HEK293 (cell line): ENCODE results near the gene MSRB1.
A peak's percentile ranks its signal among the peaks of the same experiment; 100 is the strongest.

Source experiments
- CTCF ChIA-PET: fragments of 350-600 bp; formaldehyde crosslinking; extraction: SDS; loops from one replicate; lab custom pipeline; 2021; ENCODE audit warnings: antibody characterized with exemption; lab: Yijun Ruan, JAX
- POLR2A ChIA-PET: fragments of 300-600 bp; formaldehyde crosslinking; extraction: SDS; loops from one replicate; lab custom pipeline; 2020; ENCODE audit warnings: antibody characterized with exemption, inconsistent platforms; lab: Yijun Ruan, JAX
- H3K27ac ChIP-seq: fragments of 200-500 bp; sonication (Bioruptor generic); 2 replicates; pipeline ENCODE4 v1.5.1; 2014; ENCODE audit warnings: low read depth, low read length, control low read depth, inconsistent platforms; ENCODE audit errors: extremely low read depth
- H3K36me3 ChIP-seq, 2 experiments: fragments of 200-500 bp in 1 of 2; sonication (Bioruptor generic) in 1 of 2; 1 replicate in 1 of 2; 2 replicates in 1 of 2; pipeline ENCODE4 v1.5.1; 2014 to 2017; ENCODE audit warnings: inconsistent platforms in 2 of 2, low read length in 2 of 2; ENCODE audit not compliant: control insufficient read depth in 2 of 2, insufficient read depth in 1 of 2
- H3K4me1 ChIP-seq: fragments of 200-500 bp; sonication (Bioruptor generic); 2 replicates; pipeline ENCODE4 v1.5.1; 2014; ENCODE audit warnings: mild to moderate bottlenecking, low read length, inconsistent platforms; ENCODE audit not compliant: control insufficient read depth, insufficient read depth
- H3K4me3 ChIP-seq: 2 replicates; pipeline ENCODE4 v1.5.1; 2011; ENCODE audit warnings: low read depth, mild to moderate bottlenecking, control low read depth, low read length, moderate library complexity
- H3K9me3 ChIP-seq: fragments of 200-500 bp; sonication (Bioruptor generic); 2 replicates; pipeline ENCODE4 v1.5.1; 2014; ENCODE audit warnings: low read depth, low read length, inconsistent platforms; ENCODE audit not compliant: control insufficient read depth, insufficient read depth
- BCL11B ChIP-seq: fragments of 450-650 bp; formaldehyde crosslinking; IDR thresholded peaks from 2 replicates; pipeline ENCODE4 v1.5.1; 2016; ENCODE audit warnings: low read depth, missing biosample characterization, missing genetic modification characterization
- HOXC10 ChIP-seq: sonication (generic); formaldehyde crosslinking; IDR thresholded peaks from 2 replicates; pipeline ENCODE4 v1.8.1; 2023; ENCODE audit warnings: mild to moderate bottlenecking, missing genetic modification reagents
- KLF1 ChIP-seq: fragments of 450-650 bp; formaldehyde crosslinking; IDR thresholded peaks from 2 replicates; pipeline ENCODE4 v1.5.1; 2016; ENCODE audit warnings: missing biosample characterization, missing genetic modification characterization
- KLF10 ChIP-seq: fragments of 450-650 bp; IDR thresholded peaks from 2 replicates; pipeline ENCODE4 v1.5.1; 2018; ENCODE audit warnings: missing biosample characterization, mild to moderate bottlenecking, missing genetic modification characterization
- SETDB1 ChIP-seq: IDR thresholded peaks from one replicate; pipeline ENCODE4 v1.6.1; 2017; ENCODE audit warnings: mild to moderate bottlenecking, low read length, moderate library complexity, mixed read lengths; ENCODE audit not compliant: insufficient read length
- ZBTB17 ChIP-seq: fragments of 450-650 bp; formaldehyde crosslinking; IDR thresholded peaks from 2 replicates; pipeline ENCODE4 v1.5.1; 2016; ENCODE audit warnings: missing biosample characterization, missing genetic modification characterization
- ZBTB20 ChIP-seq: fragments of 450-650 bp; formaldehyde crosslinking; IDR thresholded peaks from 2 replicates; pipeline ENCODE4 v1.5.1; 2016; ENCODE audit warnings: missing biosample characterization, missing genetic modification characterization
- ZEB2 ChIP-seq: fragments of 450-650 bp; formaldehyde crosslinking; IDR thresholded peaks from 2 replicates; pipeline ENCODE4 v1.5.1; 2016; ENCODE audit warnings: missing biosample characterization, missing genetic modification characterization
- ZFP41 ChIP-seq: fragments of 450-650 bp; formaldehyde crosslinking; IDR thresholded peaks from 2 replicates; pipeline ENCODE4 v1.5.1; 2016; ENCODE audit warnings: missing biosample characterization, missing genetic modification characterization, borderline replicate concordance
- ZNF10 ChIP-seq: fragments of 450-650 bp; formaldehyde crosslinking; IDR thresholded peaks from 2 replicates; pipeline ENCODE4 v1.5.1; 2017; ENCODE audit warnings: missing biosample characterization, missing genetic modification characterization
- ZNF132 ChIP-seq: fragments of 450-650 bp; formaldehyde crosslinking; IDR thresholded peaks from 2 replicates; pipeline ENCODE4 v1.5.1; 2017; ENCODE audit warnings: missing biosample characterization, missing genetic modification characterization, borderline replicate concordance
- ZNF311 ChIP-seq: fragments of 450-650 bp; formaldehyde crosslinking; IDR thresholded peaks from 2 replicates; pipeline ENCODE4 v1.5.1; 2017; ENCODE audit warnings: missing biosample characterization, missing genetic modification characterization, borderline replicate concordance
- ZNF335 ChIP-seq: fragments of 450-650 bp; formaldehyde crosslinking; conservative IDR thresholded peaks from 2 replicates; pipeline ENCODE4 v1.5.1; 2016; ENCODE audit warnings: missing biosample characterization, missing genetic modification characterization
- ZNF354C ChIP-seq: fragments of 450-650 bp; formaldehyde crosslinking; IDR thresholded peaks from 2 replicates; pipeline ENCODE4 v1.5.1; 2016; ENCODE audit warnings: missing biosample characterization, missing genetic modification characterization, low read depth, borderline replicate concordance
- ZNF366 ChIP-seq: fragments of 450-650 bp; formaldehyde crosslinking; conservative IDR thresholded peaks from 2 replicates; pipeline ENCODE4 v1.5.1; 2016; ENCODE audit warnings: missing biosample characterization, missing genetic modification characterization
- ZNF501 ChIP-seq: fragments of 450-650 bp; formaldehyde crosslinking; IDR thresholded peaks from 2 replicates; pipeline ENCODE4 v1.5.1; 2016; ENCODE audit warnings: missing biosample characterization, missing genetic modification characterization
- ZNF510 ChIP-seq: fragments of 450-650 bp; formaldehyde crosslinking; IDR thresholded peaks from 2 replicates; pipeline ENCODE4 v1.5.1; 2018; ENCODE audit warnings: mild to moderate bottlenecking, missing genetic modification characterization, missing biosample characterization; ENCODE audit not compliant: insufficient replicate concordance
- ZNF529 ChIP-seq: fragments of 450-650 bp; formaldehyde crosslinking; IDR thresholded peaks from 2 replicates; pipeline ENCODE4 v1.5.1; 2017; ENCODE audit warnings: missing genetic modification characterization, missing biosample characterization; ENCODE audit not compliant: insufficient replicate concordance
- ZNF585B ChIP-seq: fragments of 450-650 bp; formaldehyde crosslinking; IDR thresholded peaks from 2 replicates; pipeline ENCODE4 v1.5.1; 2016; ENCODE audit warnings: missing biosample characterization, missing genetic modification characterization
- ZNF677 ChIP-seq: fragments of 450-650 bp; IDR thresholded peaks from 2 replicates; pipeline ENCODE4 v1.5.0; 2018; ENCODE audit warnings: missing biosample characterization, mild to moderate bottlenecking, missing genetic modification characterization, moderate library complexity
- ZNF76 ChIP-seq: fragments of 450-650 bp; formaldehyde crosslinking; IDR thresholded peaks from 2 replicates; pipeline ENCODE4; 2016; ENCODE audit warnings: low read depth, missing biosample characterization, missing genetic modification characterization, borderline replicate concordance
- ZXDB ChIP-seq: fragments of 450-650 bp; formaldehyde crosslinking; IDR thresholded peaks from 2 replicates; pipeline ENCODE4 v1.5.1; 2016; ENCODE audit warnings: missing biosample characterization, missing genetic modification characterization
- TF ChIP-seq, protein P1 (sequence below): fragments of 450-650 bp; formaldehyde crosslinking; IDR thresholded peaks from 2 replicates; pipeline ENCODE4 v1.5.1; 2016; ENCODE audit warnings: missing biosample characterization, missing genetic modification characterization
- TF ChIP-seq, protein P2 (sequence below): fragments of 450-650 bp; formaldehyde crosslinking; IDR thresholded peaks from 2 replicates; pipeline ENCODE4 v1.5.1; 2016; ENCODE audit warnings: missing biosample characterization, missing genetic modification characterization
- TF ChIP-seq, protein P3 (sequence below): fragments of 450-650 bp; formaldehyde crosslinking; IDR thresholded peaks from 2 replicates; pipeline ENCODE4 v1.5.1; 2016; ENCODE audit warnings: missing biosample characterization, missing genetic modification characterization
- TF ChIP-seq, protein P4 (sequence below): fragments of 450-650 bp; formaldehyde crosslinking; IDR thresholded peaks from 2 replicates; pipeline ENCODE4 v1.5.1; 2016; ENCODE audit warnings: missing biosample characterization, missing genetic modification characterization
- TF ChIP-seq, protein P5 (sequence below): fragments of 450-650 bp; formaldehyde crosslinking; IDR thresholded peaks from 2 replicates; pipeline ENCODE4 v1.5.1; 2016; ENCODE audit warnings: missing biosample characterization, missing genetic modification characterization, low read depth

Gene MSRB1

DNA sequence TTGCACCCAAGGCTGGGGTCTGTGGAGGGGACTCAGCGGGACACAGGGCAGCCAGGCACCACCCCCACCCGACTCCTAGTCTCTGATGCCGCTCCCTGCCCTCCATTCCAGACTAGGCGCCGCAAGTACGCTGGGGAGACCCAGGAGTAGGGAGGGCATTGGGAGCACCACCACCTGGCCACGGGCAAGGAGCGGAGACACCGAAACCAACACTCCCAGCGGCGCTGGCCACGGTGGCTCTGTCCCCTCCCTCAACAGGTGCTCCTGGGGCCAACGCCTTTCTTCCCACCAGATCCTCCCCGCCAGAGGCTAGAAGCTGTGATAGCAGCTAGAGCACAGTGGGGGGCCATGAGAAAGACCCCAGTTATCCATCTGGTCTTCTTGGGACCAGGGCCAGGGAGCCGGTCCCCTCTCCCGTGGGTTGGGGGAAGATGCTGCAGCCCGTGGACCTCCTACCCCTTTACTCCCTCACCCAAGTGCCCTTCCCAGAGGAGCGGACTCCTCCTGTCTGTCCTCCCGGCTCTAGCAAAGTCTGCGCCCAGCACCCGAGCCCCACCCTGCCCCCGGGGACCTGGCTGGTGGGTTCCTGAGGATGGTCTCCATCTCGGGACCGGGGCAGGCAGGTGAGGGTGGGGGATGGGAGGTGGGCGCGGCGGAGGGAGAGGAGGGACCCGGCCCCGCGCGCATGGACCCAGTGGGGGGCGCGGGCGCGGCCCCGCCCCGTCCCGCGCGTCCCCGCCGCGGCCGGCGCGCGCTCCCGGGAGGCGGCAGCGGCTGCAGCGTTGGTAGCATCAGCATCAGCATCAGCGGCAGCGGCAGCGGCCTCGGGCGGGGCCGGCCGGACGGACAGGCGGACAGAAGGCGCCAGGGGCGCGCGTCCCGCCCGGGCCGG lies 46.5 kb upstream of the MSRB1 start, which contains the start of gene SYNGR3 (continued):
- TF ChIP-seq, protein P1, sequence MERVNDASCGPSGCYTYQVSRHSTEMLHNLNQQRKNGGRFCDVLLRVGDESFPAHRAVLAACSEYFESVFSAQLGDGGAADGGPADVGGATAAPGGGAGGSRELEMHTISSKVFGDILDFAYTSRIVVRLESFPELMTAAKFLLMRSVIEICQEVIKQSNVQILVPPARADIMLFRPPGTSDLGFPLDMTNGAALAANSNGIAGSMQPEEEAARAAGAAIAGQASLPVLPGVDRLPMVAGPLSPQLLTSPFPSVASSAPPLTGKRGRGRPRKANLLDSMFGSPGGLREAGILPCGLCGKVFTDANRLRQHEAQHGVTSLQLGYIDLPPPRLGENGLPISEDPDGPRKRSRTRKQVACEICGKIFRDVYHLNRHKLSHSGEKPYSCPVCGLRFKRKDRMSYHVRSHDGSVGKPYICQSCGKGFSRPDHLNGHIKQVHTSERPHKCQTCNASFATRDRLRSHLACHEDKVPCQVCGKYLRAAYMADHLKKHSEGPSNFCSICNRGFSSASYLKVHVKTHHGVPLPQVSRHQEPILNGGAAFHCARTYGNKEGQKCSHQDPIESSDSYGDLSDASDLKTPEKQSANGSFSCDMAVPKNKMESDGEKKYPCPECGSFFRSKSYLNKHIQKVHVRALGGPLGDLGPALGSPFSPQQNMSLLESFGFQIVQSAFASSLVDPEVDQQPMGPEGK (tag by site-specific recombination) = peak; percentile 61; the same call in 1 of the 2 replicates
- TF ChIP-seq, protein P2, sequence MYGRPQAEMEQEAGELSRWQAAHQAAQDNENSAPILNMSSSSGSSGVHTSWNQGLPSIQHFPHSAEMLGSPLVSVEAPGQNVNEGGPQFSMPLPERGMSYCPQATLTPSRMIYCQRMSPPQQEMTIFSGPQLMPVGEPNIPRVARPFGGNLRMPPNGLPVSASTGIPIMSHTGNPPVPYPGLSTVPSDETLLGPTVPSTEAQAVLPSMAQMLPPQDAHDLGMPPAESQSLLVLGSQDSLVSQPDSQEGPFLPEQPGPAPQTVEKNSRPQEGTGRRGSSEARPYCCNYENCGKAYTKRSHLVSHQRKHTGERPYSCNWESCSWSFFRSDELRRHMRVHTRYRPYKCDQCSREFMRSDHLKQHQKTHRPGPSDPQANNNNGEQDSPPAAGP (tag by site-specific recombination) = peak; percentile 72
- TF ChIP-seq ZEB2 (tag by site-specific recombination) (peak; percentile 25; the same call in 1 of the 2 replicates), ZBTB20 (peak; percentile 14; the same call in 1 of the 2 replicates), ZNF335 (tag by site-specific recombination) (peak; percentile 54), ZNF76 (tag by site-specific recombination) (no peak), ZNF585B (tag by site-specific recombination) (no peak), ZNF311 (tag by site-specific recombination) (no peak), ZNF366 (tag by site-specific recombination) (peak; percentile 51; the same call in 1 of the 2 replicates), BCL11B (tag by site-specific recombination) (peak; percentile 33; the same call in 1 of the 2 replicates), HOXC10 (CRISPR knock-in tag) (no peak), ZNF10 (tag by site-specific recombination) (peak; percentile 68; the same call in 1 of the 2 replicates), KLF10 (tag by site-specific recombination) (0 out of 2 replicates have a peak, but pooled peaks have one; percentile 16), ZBTB17 (tag by site-specific recombination) (peak; percentile 13; the same call in 1 of the 2 replicates), KLF1 (tag by site-specific recombination) (peak; percentile 77; the same call in 1 of the 2 replicates)

DNA sequence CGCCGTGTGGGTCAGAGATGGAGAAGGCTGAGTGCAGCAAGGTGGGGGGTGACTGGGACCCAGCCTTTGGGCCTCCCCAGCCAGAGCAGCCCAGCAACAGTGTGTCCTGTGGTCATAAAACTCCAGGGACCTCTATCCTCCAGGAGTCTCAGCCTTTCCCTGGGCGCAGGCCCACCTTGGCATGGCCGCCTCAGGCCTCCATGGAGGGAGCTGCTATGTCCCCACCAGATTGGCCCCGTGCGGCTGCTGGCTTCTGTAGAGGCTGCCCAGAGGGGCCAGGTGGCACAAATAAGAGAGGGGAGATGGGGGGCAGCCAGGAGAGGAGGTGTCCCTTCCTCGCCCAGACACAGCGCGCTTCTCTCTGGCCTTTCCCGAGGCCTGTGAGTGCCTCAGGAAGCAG lies 44.2 kb upstream of the MSRB1 start:
- POLR2A ChIA-PET = interaction anchor here (0.6 to 6.3 kb wide), 5 partner anchors 9 to 217 kb away, joined by 3 to 46 read pairs (median 4); partner anchors contain the start of genes RPS2 and TRAF7
- TF ChIP-seq SETDB1 (no peak), ZNF677 (tag by site-specific recombination) (no peak), ZNF510 (tag by site-specific recombination) (no peak), ZNF354C (tag by site-specific recombination) (no peak), ZNF132 (tag by site-specific recombination) (no peak), ZFP41 (tag by site-specific recombination) (no peak), ZXDB (tag by site-specific recombination) (no peak), ZNF501 (no peak), ZNF529 (tag by site-specific recombination) (no peak)
- TF ChIP-seq, protein P3, sequence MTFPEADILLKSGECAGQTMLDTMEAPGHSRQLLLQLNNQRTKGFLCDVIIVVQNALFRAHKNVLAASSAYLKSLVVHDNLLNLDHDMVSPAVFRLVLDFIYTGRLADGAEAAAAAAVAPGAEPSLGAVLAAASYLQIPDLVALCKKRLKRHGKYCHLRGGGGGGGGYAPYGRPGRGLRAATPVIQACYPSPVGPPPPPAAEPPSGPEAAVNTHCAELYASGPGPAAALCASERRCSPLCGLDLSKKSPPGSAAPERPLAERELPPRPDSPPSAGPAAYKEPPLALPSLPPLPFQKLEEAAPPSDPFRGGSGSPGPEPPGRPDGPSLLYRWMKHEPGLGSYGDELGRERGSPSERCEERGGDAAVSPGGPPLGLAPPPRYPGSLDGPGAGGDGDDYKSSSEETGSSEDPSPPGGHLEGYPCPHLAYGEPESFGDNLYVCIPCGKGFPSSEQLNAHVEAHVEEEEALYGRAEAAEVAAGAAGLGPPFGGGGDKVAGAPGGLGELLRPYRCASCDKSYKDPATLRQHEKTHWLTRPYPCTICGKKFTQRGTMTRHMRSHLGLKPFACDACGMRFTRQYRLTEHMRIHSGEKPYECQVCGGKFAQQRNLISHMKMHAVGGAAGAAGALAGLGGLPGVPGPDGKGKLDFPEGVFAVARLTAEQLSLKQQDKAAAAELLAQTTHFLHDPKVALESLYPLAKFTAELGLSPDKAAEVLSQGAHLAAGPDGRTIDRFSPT = no peak
- TF ChIP-seq, protein P4, sequence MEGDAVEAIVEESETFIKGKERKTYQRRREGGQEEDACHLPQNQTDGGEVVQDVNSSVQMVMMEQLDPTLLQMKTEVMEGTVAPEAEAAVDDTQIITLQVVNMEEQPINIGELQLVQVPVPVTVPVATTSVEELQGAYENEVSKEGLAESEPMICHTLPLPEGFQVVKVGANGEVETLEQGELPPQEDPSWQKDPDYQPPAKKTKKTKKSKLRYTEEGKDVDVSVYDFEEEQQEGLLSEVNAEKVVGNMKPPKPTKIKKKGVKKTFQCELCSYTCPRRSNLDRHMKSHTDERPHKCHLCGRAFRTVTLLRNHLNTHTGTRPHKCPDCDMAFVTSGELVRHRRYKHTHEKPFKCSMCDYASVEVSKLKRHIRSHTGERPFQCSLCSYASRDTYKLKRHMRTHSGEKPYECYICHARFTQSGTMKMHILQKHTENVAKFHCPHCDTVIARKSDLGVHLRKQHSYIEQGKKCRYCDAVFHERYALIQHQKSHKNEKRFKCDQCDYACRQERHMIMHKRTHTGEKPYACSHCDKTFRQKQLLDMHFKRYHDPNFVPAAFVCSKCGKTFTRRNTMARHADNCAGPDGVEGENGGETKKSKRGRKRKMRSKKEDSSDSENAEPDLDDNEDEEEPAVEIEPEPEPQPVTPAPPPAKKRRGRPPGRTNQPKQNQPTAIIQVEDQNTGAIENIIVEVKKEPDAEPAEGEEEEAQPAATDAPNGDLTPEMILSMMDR (tag by site-specific recombination) = no peak
- TF ChIP-seq, protein P5, sequence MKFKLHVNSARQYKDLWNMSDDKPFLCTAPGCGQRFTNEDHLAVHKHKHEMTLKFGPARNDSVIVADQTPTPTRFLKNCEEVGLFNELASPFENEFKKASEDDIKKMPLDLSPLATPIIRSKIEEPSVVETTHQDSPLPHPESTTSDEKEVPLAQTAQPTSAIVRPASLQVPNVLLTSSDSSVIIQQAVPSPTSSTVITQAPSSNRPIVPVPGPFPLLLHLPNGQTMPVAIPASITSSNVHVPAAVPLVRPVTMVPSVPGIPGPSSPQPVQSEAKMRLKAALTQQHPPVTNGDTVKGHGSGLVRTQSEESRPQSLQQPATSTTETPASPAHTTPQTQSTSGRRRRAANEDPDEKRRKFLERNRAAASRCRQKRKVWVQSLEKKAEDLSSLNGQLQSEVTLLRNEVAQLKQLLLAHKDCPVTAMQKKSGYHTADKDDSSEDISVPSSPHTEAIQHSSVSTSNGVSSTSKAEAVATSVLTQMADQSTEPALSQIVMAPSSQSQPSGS (tag by site-specific recombination) = no peak

More for the DNA sequence above, 44.2 kb upstream of the MSRB1 start:
- Histone ChIP-seq H3K9me3 (no peaks in the 10 kb centered on the region), H3K36me3 (peaks cover 0 to 22% of the 10 kb centered on the region in 2 experiments; a peak in 1 of 3 replicates), H3K4me3 (no peak overlapping the region), H3K27ac (no peak overlapping the region), H3K4me1 (peaks cover 10% of the 10 kb centered on the region)
- CTCF ChIA-PET = interaction anchor here (1.4 to 4.5 kb wide), 2 partner anchors 17 to 123 kb away, joined by 3 to 28 read pairs; no protein-coding TSS in a partner anchor
